ENCODE data around the gene LNX2. TPM values are rescaled to one million over a fixed set of nuclear protein-coding genes. Genes with fewer than 3 reads are reported as not detected.

Gene LNX2
- total RNA-seq, 2 donors from 2014 or later, result 13.9 to 15.6 TPM

DNA sequence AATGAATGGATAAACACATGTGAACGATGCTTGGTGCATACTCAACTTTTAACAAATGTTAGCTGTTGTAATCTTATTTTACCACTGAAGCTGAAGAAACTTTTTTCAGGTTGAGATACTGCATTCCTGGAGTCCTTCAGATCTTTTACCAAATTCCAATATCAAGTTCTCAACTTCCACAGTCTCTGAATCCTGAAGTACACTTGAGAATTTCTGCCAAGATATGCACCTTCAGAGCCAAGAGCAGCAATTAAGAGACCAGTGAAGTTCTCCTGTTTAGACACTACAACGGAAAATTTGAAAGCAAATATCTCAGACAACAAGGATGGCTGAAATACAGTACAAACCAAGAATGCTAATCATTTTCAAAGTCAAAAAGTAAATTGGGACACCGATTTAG, 85.3 kb downstream of the LNX2 start:
- Histone ChIP-seq H3K4me3 (ENCODE audit: low read length) (no peak overlapping the region), H3K27ac (ENCODE audit: low read depth, low read length) (no peak overlapping the region), H3K9ac (ENCODE audit: extremely low read depth, low read length, poor library complexity, severe bottlenecking) (no peak overlapping the region), H3K36me3 (ENCODE audit: control insufficient read depth, insufficient read depth, low read length) (no peaks in the 10 kb centered on the region), H3K27me3 (ENCODE audit: control insufficient read depth, insufficient read depth, low read length, poor library complexity, severe bottlenecking) (no peaks in the 10 kb centered on the region), H3K9me3 (ENCODE audit: control insufficient read depth, low read length) (no peaks in the 10 kb centered on the region), H3K4me1 (ENCODE audit: control insufficient read depth, insufficient read depth, low read length) (peaks cover 7% of the 10 kb centered on the region)
- Mint-ChIP-seq H3K4me3 (no peak overlapping the region), H3K4me1 (peaks cover 11% of the 10 kb centered on the region), H3K9me3 (no peaks in the 10 kb centered on the region), H3K36me3 (ENCODE audit: low read depth) (no peaks in the 10 kb centered on the region), H3K27me3 (ENCODE audit: insufficient read depth) (peaks cover 43% of the 10 kb centered on the region), H3K27ac (no peak overlapping the region)
- 92 to 100% methylated on average over 2 to 3 of the region's 3 CpGs for WGBS, 2 experiments (ENCODE audit: insufficient coverage in 1 of 2, insufficient read length in 1 of 2)
- TF ChIP-seq, protein P1, sequence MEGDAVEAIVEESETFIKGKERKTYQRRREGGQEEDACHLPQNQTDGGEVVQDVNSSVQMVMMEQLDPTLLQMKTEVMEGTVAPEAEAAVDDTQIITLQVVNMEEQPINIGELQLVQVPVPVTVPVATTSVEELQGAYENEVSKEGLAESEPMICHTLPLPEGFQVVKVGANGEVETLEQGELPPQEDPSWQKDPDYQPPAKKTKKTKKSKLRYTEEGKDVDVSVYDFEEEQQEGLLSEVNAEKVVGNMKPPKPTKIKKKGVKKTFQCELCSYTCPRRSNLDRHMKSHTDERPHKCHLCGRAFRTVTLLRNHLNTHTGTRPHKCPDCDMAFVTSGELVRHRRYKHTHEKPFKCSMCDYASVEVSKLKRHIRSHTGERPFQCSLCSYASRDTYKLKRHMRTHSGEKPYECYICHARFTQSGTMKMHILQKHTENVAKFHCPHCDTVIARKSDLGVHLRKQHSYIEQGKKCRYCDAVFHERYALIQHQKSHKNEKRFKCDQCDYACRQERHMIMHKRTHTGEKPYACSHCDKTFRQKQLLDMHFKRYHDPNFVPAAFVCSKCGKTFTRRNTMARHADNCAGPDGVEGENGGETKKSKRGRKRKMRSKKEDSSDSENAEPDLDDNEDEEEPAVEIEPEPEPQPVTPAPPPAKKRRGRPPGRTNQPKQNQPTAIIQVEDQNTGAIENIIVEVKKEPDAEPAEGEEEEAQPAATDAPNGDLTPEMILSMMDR (conservative IDR thresholded peaks at IDR 0.05), result no peak
- no peak for DNase-seq

DNA sequence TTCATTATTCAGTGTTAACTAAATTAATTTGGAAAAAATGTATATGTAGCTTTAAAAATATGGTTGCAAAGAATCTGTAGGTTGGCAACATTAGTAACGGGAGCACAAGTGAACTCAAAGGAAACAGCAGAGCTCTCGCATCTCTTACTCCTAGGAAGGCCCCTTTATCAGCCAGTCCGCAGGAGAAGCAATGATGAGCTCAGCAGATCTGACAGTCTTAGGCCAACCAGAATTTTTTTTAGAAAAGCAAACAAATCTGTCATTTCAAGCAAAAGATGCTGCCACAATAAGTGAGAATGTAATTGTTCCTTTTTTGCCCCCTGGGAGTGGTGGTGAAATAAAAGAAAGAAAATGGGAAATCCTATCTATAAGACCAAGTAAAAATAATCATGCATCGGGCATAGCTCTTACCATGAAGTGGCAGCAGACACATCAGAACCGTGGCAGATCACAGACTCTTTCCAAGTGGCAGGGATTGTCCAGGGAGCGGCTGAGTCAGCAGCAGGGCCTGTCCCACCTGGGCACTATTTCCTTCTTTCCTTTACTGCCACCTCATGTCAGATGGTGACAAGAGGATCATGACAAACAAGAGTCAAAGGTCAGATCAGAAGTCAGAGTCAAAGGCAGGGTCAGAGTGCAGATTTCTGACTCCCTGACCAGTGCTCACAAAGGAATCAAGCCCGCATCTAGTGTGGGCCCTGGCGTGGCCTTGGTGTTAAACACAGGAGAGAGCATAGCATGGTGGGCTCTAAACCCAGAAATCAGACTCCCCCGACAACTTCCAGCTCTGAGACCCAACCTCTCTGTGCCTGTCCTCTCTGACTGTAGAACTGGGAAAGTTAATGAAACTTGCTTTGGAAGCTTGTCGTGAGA, 86.0 kb downstream of the LNX2 start:
- Mint-ChIP-seq H3K36me3 (ENCODE audit: low read depth) (peaks cover under 1% of the 10 kb centered on the region), H3K4me1 (peaks cover 11% of the 10 kb centered on the region), H3K9me3 (no peaks in the 10 kb centered on the region), H3K27me3 (ENCODE audit: insufficient read depth) (peaks cover 42% of the 10 kb centered on the region), H3K27ac (no peak overlapping the region), H3K4me3 (no peak overlapping the region)
- TF ChIP-seq, protein P1 (conservative IDR thresholded peaks at IDR 0.05), result no peak
- no peak for DNase-seq
- Histone ChIP-seq H3K9ac (ENCODE audit: extremely low read depth, low read length, poor library complexity, severe bottlenecking) (no peak overlapping the region), H3K9me3 (ENCODE audit: control insufficient read depth, low read length) (no peaks in the 10 kb centered on the region), H3K4me3 (ENCODE audit: low read length) (no peak overlapping the region), H3K4me1 (ENCODE audit: control insufficient read depth, insufficient read depth, low read length) (peaks cover 7% of the 10 kb centered on the region), H3K36me3 (ENCODE audit: control insufficient read depth, insufficient read depth, low read length) (no peaks in the 10 kb centered on the region), H3K27me3 (ENCODE audit: control insufficient read depth, insufficient read depth, low read length, poor library complexity, severe bottlenecking) (no peaks in the 10 kb centered on the region), H3K27ac (ENCODE audit: low read depth, low read length) (no peak overlapping the region)
- WGBS, 2 experiments (ENCODE audit: insufficient coverage in 1 of 2, insufficient read length in 1 of 2), result 90 to 95% methylated on average over 6 to 10 of the region's 10 CpGs

DNA sequence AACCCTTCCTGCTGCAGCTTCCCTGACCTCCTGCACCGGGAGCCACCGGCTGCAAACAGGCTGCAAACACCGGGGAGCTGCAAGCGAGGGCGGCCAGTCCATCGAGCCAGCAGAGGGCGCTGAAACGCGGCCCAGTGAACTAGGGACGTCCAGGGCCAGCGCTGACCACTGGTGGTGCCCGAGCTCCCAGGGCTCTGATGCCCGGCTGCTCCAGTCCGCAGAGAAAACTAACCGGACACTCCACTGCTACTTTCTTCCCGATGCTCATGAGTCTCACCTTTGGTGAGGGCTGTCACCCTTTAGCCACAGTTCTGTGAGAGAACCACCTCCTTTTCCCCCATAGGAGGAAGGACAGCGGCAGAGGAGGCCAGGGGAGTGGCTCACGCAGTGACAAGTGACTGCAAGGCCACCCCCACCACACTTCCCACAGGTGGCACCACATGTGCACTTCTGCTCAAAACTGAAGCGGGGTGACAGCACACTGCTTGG, 87.1 kb downstream of the LNX2 start:
- H3K4me3 Mint-ChIP-seq, result no peak overlapping the region
- peak; percentile 96 for DNase-seq
- Histone ChIP-seq H3K4me1 (ENCODE audit: control insufficient read depth, insufficient read depth, low read length) (peaks cover 7% of the 10 kb centered on the region), H3K36me3 (ENCODE audit: control insufficient read depth, insufficient read depth, low read length) (no peaks in the 10 kb centered on the region), H3K27ac (ENCODE audit: low read depth, low read length) (no peak overlapping the region), H3K4me3 (ENCODE audit: low read length) (no peak overlapping the region), H3K9ac (ENCODE audit: extremely low read depth, low read length, poor library complexity, severe bottlenecking) (no peak overlapping the region), H3K27me3 (ENCODE audit: control insufficient read depth, insufficient read depth, low read length, poor library complexity, severe bottlenecking) (no peaks in the 10 kb centered on the region), H3K9me3 (ENCODE audit: control insufficient read depth, low read length) (peaks cover 9% of the 10 kb centered on the region)
- no peak overlapping the region for H3K27ac Mint-ChIP-seq
- H3K36me3 Mint-ChIP-seq (ENCODE audit: low read depth), result peaks cover 10% of the 10 kb centered on the region
- H3K27me3 Mint-ChIP-seq (ENCODE audit: insufficient read depth), result peaks cover 43% of the 10 kb centered on the region
- H3K4me1 Mint-ChIP-seq, result peaks cover 11% of the 10 kb centered on the region
- WGBS, 2 experiments (ENCODE audit: insufficient coverage in 1 of 2, insufficient read length in 1 of 2), result 1 to 25% methylated on average over 12 to 19 of the region's 19 CpGs
- H3K9me3 Mint-ChIP-seq, result peaks cover 8% of the 10 kb centered on the region
- TF ChIP-seq, protein P1 (conservative IDR thresholded peaks at IDR 0.05), result peak; percentile 99

Data from endodermal cell (in vitro differentiated cells).